ENCODE data around the gene NOXRED1. TPM values are rescaled to one million over a fixed set of nuclear protein-coding genes. Genes with fewer than 3 reads are reported as not detected.
A peak's percentile ranks its signal among the peaks of the same experiment; 100 is the strongest.

The NOXRED1 gene
- total RNA-seq, 1 donor from 2014 or later: not detected

DNA sequence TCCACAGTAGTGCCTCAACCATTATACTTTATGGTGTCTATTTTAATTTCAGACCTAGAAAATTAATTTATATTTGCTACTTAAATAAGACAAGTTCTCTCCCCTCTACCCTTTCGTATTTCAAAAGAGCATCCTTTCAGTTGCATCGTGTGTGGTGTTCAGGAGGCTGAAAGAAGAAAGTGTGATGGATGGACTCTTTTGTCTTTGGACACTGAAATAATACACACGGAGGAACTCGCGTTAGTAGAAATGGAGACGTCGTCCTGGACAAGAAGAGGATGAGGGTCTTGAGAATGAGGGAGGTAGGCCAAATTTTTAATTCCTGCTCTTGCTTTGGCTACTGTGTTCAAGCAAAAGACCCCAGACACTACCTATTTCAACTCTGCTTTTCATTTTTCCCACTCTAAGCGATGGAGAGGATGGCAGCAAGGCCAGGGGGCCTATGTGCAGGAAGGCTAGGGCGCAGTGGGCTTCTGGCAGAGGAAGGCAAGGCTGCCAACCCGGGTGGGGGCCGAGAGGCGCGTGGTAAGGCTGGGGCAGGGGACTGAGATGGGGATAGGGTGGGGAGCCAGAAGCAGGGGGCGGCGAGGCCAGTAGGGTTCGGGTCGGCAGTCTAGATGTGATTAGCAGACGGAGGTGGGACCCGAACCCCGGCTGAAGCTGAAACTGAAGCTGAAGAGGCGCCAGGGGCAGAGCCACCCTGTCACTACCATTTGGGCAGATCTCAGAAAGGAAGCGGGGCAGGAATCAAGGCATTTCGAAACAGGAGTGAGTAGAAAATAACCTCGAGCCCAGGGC is 47.2 kb downstream of the NOXRED1 start:
- TF ChIP-seq POLR2AphosphoS5 (IDR thresholded peaks at IDR 0.05; ENCODE audit: insufficient read depth in 1 of 2, low read depth in 1 of 2) (no peak), POLR2A (IDR thresholded peaks at IDR 0.05) (no peak)
- TF ChIP-seq, protein P1, sequence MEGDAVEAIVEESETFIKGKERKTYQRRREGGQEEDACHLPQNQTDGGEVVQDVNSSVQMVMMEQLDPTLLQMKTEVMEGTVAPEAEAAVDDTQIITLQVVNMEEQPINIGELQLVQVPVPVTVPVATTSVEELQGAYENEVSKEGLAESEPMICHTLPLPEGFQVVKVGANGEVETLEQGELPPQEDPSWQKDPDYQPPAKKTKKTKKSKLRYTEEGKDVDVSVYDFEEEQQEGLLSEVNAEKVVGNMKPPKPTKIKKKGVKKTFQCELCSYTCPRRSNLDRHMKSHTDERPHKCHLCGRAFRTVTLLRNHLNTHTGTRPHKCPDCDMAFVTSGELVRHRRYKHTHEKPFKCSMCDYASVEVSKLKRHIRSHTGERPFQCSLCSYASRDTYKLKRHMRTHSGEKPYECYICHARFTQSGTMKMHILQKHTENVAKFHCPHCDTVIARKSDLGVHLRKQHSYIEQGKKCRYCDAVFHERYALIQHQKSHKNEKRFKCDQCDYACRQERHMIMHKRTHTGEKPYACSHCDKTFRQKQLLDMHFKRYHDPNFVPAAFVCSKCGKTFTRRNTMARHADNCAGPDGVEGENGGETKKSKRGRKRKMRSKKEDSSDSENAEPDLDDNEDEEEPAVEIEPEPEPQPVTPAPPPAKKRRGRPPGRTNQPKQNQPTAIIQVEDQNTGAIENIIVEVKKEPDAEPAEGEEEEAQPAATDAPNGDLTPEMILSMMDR (IDR thresholded peaks at IDR 0.05): no peak
- Histone ChIP-seq H3K4me3 (peak overlapping the region; percentile 60 to 69), H3K9me3 (no peaks in the 10 kb centered on the region), H3K27me3 (no peaks in the 10 kb centered on the region), H3K36me3 (no peaks in the 10 kb centered on the region), H3K4me1 (peaks cover 21% of the 10 kb centered on the region), H3K27ac (peak overlapping the region; percentile 78)
- intact Hi-C loops (cut with DNase I): no loop called here
- DNase-seq (ENCODE audit: extremely low spot score in 2 of 2): no peak

GRCh38 chr14:77375164-77375950 is 48.0 kb downstream of the NOXRED1 start:
- intact Hi-C loops (cut with DNase I): no loop called here
- peaks cover 21% of the 10 kb centered on the region for H3K4me1 ChIP-seq
- TF ChIP-seq POLR2A (IDR thresholded peaks at IDR 0.05) (no peak), POLR2AphosphoS5 (IDR thresholded peaks at IDR 0.05; ENCODE audit: insufficient read depth in 1 of 2, low read depth in 1 of 2) (no peak)
- TF ChIP-seq, protein P1 (IDR thresholded peaks at IDR 0.05): no peak
- H3K27me3 ChIP-seq: no peaks in the 10 kb centered on the region
- H3K4me3 ChIP-seq: no peak overlapping the region
- no peak for DNase-seq (ENCODE audit: extremely low spot score in 2 of 2)
- no peaks in the 10 kb centered on the region for H3K36me3 ChIP-seq
- no peaks in the 10 kb centered on the region for H3K9me3 ChIP-seq
- H3K27ac ChIP-seq: no peak overlapping the region

GRCh38 chr14:77372304-77372841 is 51.0 kb downstream of the NOXRED1 start:
- H3K27ac ChIP-seq: no peak overlapping the region
- intact Hi-C loops (cut with DNase I): no loop called here

DNA sequence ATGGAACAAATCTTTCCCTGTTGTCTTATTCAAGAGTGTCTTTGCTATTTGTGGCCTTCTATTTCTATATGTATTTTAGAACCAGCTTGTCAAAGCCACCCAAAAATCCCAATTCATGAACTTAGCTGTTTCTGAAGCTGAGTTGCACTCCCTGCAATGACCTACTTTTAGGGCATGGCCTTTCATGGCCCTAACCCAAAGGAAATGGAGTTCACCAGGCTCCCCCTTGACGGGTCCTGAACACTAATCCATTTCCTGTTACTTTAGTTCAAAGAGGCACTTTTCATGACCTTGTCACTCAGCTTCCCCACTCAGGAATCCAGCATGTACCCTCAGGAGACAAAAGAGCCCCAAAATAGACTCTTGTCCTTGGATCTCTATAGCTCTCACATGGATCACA is 54.0 kb downstream of the NOXRED1 start:
- intact Hi-C loops (cut with DNase I): no loop called here
- no peaks in the 10 kb centered on the region for H3K9me3 ChIP-seq
- no peaks in the 10 kb centered on the region for H3K4me1 ChIP-seq
- H3K27ac ChIP-seq: no peak overlapping the region
- no peak for DNase-seq (ENCODE audit: extremely low spot score in 2 of 2)
- H3K4me3 ChIP-seq: no peak overlapping the region
- TF ChIP-seq, protein P1 (IDR thresholded peaks at IDR 0.05): no peak
- no peak for TF ChIP-seq POLR2A (IDR thresholded peaks at IDR 0.05)
- no peak for TF ChIP-seq POLR2AphosphoS5 (IDR thresholded peaks at IDR 0.05; ENCODE audit: insufficient read depth in 1 of 2, low read depth in 1 of 2)
- no peaks in the 10 kb centered on the region for H3K36me3 ChIP-seq
- H3K27me3 ChIP-seq: no peaks in the 10 kb centered on the region

More at GRCh38 chr14:77372304-77372841, 51.0 kb downstream of the NOXRED1 start:
- Histone ChIP-seq H3K4me3 (no peak overlapping the region), H3K4me1 (peaks cover 16% of the 10 kb centered on the region), H3K27me3 (no peaks in the 10 kb centered on the region), H3K9me3 (no peaks in the 10 kb centered on the region), H3K36me3 (no peaks in the 10 kb centered on the region)
- DNase-seq (ENCODE audit: extremely low spot score in 2 of 2): no peak
- TF ChIP-seq POLR2A (IDR thresholded peaks at IDR 0.05): no peak
- TF ChIP-seq, protein P1 (IDR thresholded peaks at IDR 0.05): no peak
- TF ChIP-seq POLR2AphosphoS5 (IDR thresholded peaks at IDR 0.05; ENCODE audit: insufficient read depth in 1 of 2, low read depth in 1 of 2): no peak

Data from vagina (tissue), 2 donors.